HepG2 (cell line): ENCODE results near the gene CNTF. TPM values are rescaled to one million over a fixed set of nuclear protein-coding genes. Genes with fewer than 3 reads are reported as not detected.

Experiments used
- ATAC-seq: fragments of 200-7000 bp; cut with Tn5 transposase; 3 replicates; pipeline ENCODE4 v1.9.1; 2020; ENCODE audit warnings: mild to moderate bottlenecking, moderate library complexity
- BruUV-seq: library from RNA; stranded (reverse); fragments of 400-500 nt; replicated peaks from 2 replicates; lab custom pipeline; 2021; lab: Mats Ljungman, UMichigan
- CTCF ChIA-PET: fragments of 300-600 bp; formaldehyde crosslinking; extraction: SDS; loops from one replicate; lab custom pipeline; 2021; ENCODE audit warnings: low total read pairs, inconsistent platforms, low intra/inter-chr PET ratio; lab: Yijun Ruan, JAX
- POLR2A ChIA-PET: fragments of 350-600 bp; sonication (Branson Sonifier 250); formaldehyde crosslinking; loops from one replicate; lab custom pipeline; 2020; ENCODE audit warnings: antibody characterized with exemption, inconsistent platforms; lab: Yijun Ruan, JAX
- DNase-seq: peaks from one replicate; pipeline ENCODE4 v3.0.0-alpha.2; 2015; ENCODE audit warnings: low spot score
- FAIRE-seq: peaks from 3 replicates; lab custom pipeline; 2011; peaks lifted over from hg19 to GRCh38; lab: Jason Lieb, UNC
- H2AFZ ChIP-seq: one replicate; pipeline ENCODE4 v1.6.1; 2011; ENCODE audit warnings: low read length, inconsistent platforms
- H3K27ac ChIP-seq: fragments of 300-600 bp; 3 replicates; pipeline ENCODE4 v1.8.0; 2011; ENCODE audit warnings: mixed run types, mild to moderate bottlenecking, mixed read lengths, low read length, inconsistent platforms; ENCODE audit not compliant: insufficient read depth; ENCODE audit errors: extremely low read length
- H3K27me3 ChIP-seq, 2 experiments: fragments of 200-600 bp in 1 of 2; 2 replicates in 1 of 2; 3 replicates in 1 of 2; pipeline versions ENCODE4 v1.6.0 to v1.8.0; 2011; ENCODE audit warnings: low read length in 2 of 2, mild to moderate bottlenecking in 2 of 2, moderate library complexity in 2 of 2, inconsistent platforms in 1 of 2; ENCODE audit not compliant: insufficient read depth in 2 of 2, control insufficient read depth in 1 of 2
- H3K36me3 ChIP-seq, 2 experiments: fragments of 200-600 bp in 1 of 2; replicated peaks in 1 of 2; 2 replicates in 1 of 2; 3 replicates in 1 of 2; pipeline versions ENCODE4 v1.5.1 to v1.8.0; 2011; ENCODE audit warnings: low read length in 2 of 2, inconsistent platforms in 1 of 2; ENCODE audit not compliant: insufficient read depth in 2 of 2, control insufficient read depth in 1 of 2
- H3K4me1 ChIP-seq: 2 replicates; pipeline ENCODE4 v1.5.1; 2012; ENCODE audit warnings: low read length, inconsistent platforms; ENCODE audit not compliant: insufficient read depth
- H3K4me2 ChIP-seq: 2 replicates; pipeline ENCODE4 v1.6.0; 2011; ENCODE audit warnings: low read depth, low read length, inconsistent platforms
- H3K4me3 ChIP-seq, 3 experiments: fragments of 200-600 bp in 1 of 3; sonication (generic), shearing (Covaris generic) in 1 of 3; replicated peaks in 1 of 3; 2 replicates each; pipeline ENCODE4 v1.5.1; 2011 to 2016; ENCODE audit warnings: low read length in 3 of 3, inconsistent platforms in 2 of 3, low read depth in 2 of 3, mild to moderate bottlenecking in 2 of 3, control low read depth in 1 of 3, mixed read lengths in 1 of 3; ENCODE audit not compliant: insufficient read depth in 1 of 3
- H3K79me2 ChIP-seq: one replicate; pipeline ENCODE4 v1.6.1; 2011; ENCODE audit warnings: low read length, inconsistent platforms; ENCODE audit not compliant: insufficient read depth
- H3K9ac ChIP-seq: 2 replicates; pipeline ENCODE4 v1.6.0; 2011; ENCODE audit warnings: mild to moderate bottlenecking, low read depth, low read length, inconsistent platforms; ENCODE audit not compliant: insufficient read depth
- H3K9me3 ChIP-seq: 2 replicates; pipeline ENCODE4 v1.5.1; 2012; ENCODE audit warnings: mild to moderate bottlenecking, low read length
- H4K20me1 ChIP-seq: 2 replicates; pipeline ENCODE4 v1.6.0; 2011; ENCODE audit warnings: inconsistent platforms, mild to moderate bottlenecking, low read length, moderate library complexity; ENCODE audit not compliant: insufficient read depth
- AKAP8 ChIP-seq: sonication (generic); formaldehyde crosslinking; IDR thresholded peaks from 2 replicates; pipeline ENCODE4 v1.5.1; 2020; ENCODE audit warnings: mild to moderate bottlenecking, missing genetic modification reagents
- CHCHD3 ChIP-seq: sonication (generic); formaldehyde crosslinking; IDR thresholded peaks from 2 replicates; pipeline ENCODE4 v1.8.0; 2022; ENCODE audit warnings: mild to moderate bottlenecking, missing genetic modification reagents, moderate library complexity
- DPF2 ChIP-seq: sonication (generic); formaldehyde crosslinking; IDR thresholded peaks from 2 replicates; pipeline ENCODE4 v1.4.0; 2020; ENCODE audit warnings: mild to moderate bottlenecking, low read depth, missing genetic modification reagents, borderline replicate concordance
- HDAC1 ChIP-seq: sonication (generic); formaldehyde crosslinking; IDR thresholded peaks from 2 replicates; pipeline ENCODE4 v1.5.1; 2020; ENCODE audit warnings: mild to moderate bottlenecking, missing genetic modification reagents
- NFE2L1 ChIP-seq: sonication (generic); formaldehyde crosslinking; IDR thresholded peaks from 2 replicates; pipeline ENCODE4 v1.4.0; 2020; ENCODE audit warnings: missing genetic modification reagents, mild to moderate bottlenecking, borderline replicate concordance
- NFIC ChIP-seq: IDR thresholded peaks from 2 replicates; pipeline ENCODE4 v1.6.1; 2012; ENCODE audit warnings: mild to moderate bottlenecking, low read length, inconsistent platforms
- RORA ChIP-seq: sonication (generic); formaldehyde crosslinking; IDR thresholded peaks from 2 replicates; pipeline ENCODE4 v1.5.0; 2020; ENCODE audit warnings: mild to moderate bottlenecking, missing genetic modification reagents, moderate library complexity
- SP2 ChIP-seq: sonication (generic); formaldehyde crosslinking; IDR thresholded peaks from 2 replicates; pipeline ENCODE4 v1.5.1; 2020; ENCODE audit warnings: mild to moderate bottlenecking, missing genetic modification reagents
- ZBTB8A ChIP-seq: sonication (generic); formaldehyde crosslinking; IDR thresholded peaks from 2 replicates; pipeline ENCODE4 v1.4.0; 2020; ENCODE audit warnings: mild to moderate bottlenecking, low read depth, missing genetic modification reagents, borderline replicate concordance
- ZMYM3 ChIP-seq: sonication (generic); formaldehyde crosslinking; IDR thresholded peaks from 2 replicates; pipeline ENCODE4 v1.5.1; 2020; ENCODE audit warnings: mild to moderate bottlenecking, missing genetic modification reagents
- ZNF335 ChIP-seq: sonication (generic); formaldehyde crosslinking; IDR thresholded peaks from 2 replicates; pipeline ENCODE4 v1.4.0; 2020; ENCODE audit warnings: missing genetic modification reagents
- in situ Hi-C: cut with HindIII; loops from 2 replicates; pipeline ENCODE4 v1.10.0; 2017; ENCODE audit warnings: low pct_unique_long_range_greater_than_20kb; ENCODE audit not compliant: extremely low pct_ligation_motif_present
- intact Hi-C: fragments of 100-400 bp; cut with micrococcal nuclease; formaldehyde crosslinking; loops from one replicate; pipeline ENCODE4 v1.10.0; 2022; ENCODE audit not compliant: unreplicated experiment
- polyA plus RNA-seq, 8 experiments: library from polyadenylated mRNA; depleted of rRNA in 3 of 8; stranded (reverse) in 7 of 8; unstranded in 1 of 8; fragments of >200 nt; fragmentation: Illumina TruSeq in 4 of 8; extraction: Trizol in 4 of 8; gene quantifications; 2 replicates each; pipeline versions ENCODE4 v1.2.1 to v1.2.3, GENCODE V29; 2011 to 2016; ENCODE audit warnings: low read depth in 4 of 8, missing spikeins in 1 of 8, mixed read lengths in 1 of 8; ENCODE audit not compliant: insufficient read depth in 1 of 8
- total RNA-seq, 5 experiments: library from RNA; depleted of rRNA; stranded (reverse); fragments of >200 nt; fragmentation: Illumina TruSeq; extraction: Trizol; gene quantifications; 2 replicates each; pipeline ENCODE4 v1.2.3, GENCODE V29; 2016; ENCODE audit warnings: low read depth in 1 of 5
- TF ChIP-seq, protein P1 (sequence below): sonication (generic); formaldehyde crosslinking; IDR thresholded peaks from 2 replicates; pipeline ENCODE4 v1.4.0; 2020; ENCODE audit warnings: missing genetic modification reagents, borderline replicate concordance
- TF ChIP-seq, protein P2 (sequence below): sonication (generic); formaldehyde crosslinking; IDR thresholded peaks from 2 replicates; pipeline ENCODE4 v1.5.0; 2020; ENCODE audit warnings: mild to moderate bottlenecking, missing genetic modification reagents, borderline replicate concordance
- TF ChIP-seq, protein P3 (sequence below): sonication (generic); formaldehyde crosslinking; IDR thresholded peaks from 2 replicates; pipeline ENCODE4 v1.4.0; 2020; ENCODE audit warnings: missing genetic modification reagents
- TF ChIP-seq, protein P4 (sequence below): sonication (generic); formaldehyde crosslinking; IDR thresholded peaks from 2 replicates; pipeline ENCODE4 v1.8.1; 2023; ENCODE audit warnings: mild to moderate bottlenecking, missing genetic modification reagents

The CNTF gene
- total and polyA plus RNA-seq, 2 of the 13 experiments (the other 11 are each of a cell fraction or from before 2014, with no cell fraction given): 0.51 to 2.3 TPM

DNA sequence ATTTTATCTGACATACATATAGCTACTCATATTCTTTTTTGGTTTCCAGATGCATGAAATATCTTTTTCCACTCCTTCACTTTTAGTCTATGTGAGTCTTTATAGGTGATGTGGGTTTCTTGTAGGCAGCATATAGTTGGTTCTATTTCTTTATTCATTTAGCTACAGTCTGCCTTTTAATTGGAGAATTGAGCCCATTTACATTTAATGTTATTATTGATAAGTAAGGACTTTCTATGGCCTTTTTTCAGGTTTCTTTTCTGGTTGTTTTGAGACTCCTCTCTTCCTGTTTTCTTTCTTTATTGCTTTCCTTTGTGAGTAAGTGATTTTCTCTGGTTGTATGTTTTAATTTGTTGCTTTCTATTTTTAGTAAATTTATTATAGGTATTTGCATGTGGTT, 27.2 kb downstream of the CNTF start:
- no peak overlapping the region for H3K27ac ChIP-seq
- H3K27me3 ChIP-seq: no peaks in the 10 kb centered on the region
- no peak for FAIRE-seq
- peaks cover 7% of the 10 kb centered on the region; the same call in 1 of the 2 replicates for H3K4me1 ChIP-seq
- no peaks in the 10 kb centered on the region for H3K36me3 ChIP-seq
- DNase-seq: no peak
- no TSS peak for BruUV-seq
- no peak overlapping the region for H3K4me2 ChIP-seq
- CTCF ChIA-PET: no interaction called here
- H3K4me3 ChIP-seq: no peak overlapping the region
- peaks cover 16% of the 10 kb centered on the region; the same call in 1 of the 2 replicates for H3K9me3 ChIP-seq
- H3K79me2 ChIP-seq: no peaks in the 10 kb centered on the region
- intact Hi-C loops: loop anchor here (10.0 kb wide), 1 partner anchor 485 kb away; no protein-coding TSS in a partner anchor
- in situ Hi-C loops: loop anchor here (5.0 to 10.0 kb wide), 2 partner anchors 138 to 255 kb away; no protein-coding TSS in a partner anchor
- no peak for ATAC-seq
- H3K9ac ChIP-seq: no peak overlapping the region
- POLR2A ChIA-PET: no interaction called here
- no peak overlapping the region for H2AFZ ChIP-seq
- no peaks in the 10 kb centered on the region for H4K20me1 ChIP-seq
- no peak for TF ChIP-seq ZMYM3
- TF ChIP-seq CHCHD3 (CRISPR knock-in tag): no peak
- TF ChIP-seq ZNF335 (CRISPR knock-in tag): no peak
- no peak for TF ChIP-seq DPF2 (CRISPR knock-in tag)
- TF ChIP-seq, protein P1, sequence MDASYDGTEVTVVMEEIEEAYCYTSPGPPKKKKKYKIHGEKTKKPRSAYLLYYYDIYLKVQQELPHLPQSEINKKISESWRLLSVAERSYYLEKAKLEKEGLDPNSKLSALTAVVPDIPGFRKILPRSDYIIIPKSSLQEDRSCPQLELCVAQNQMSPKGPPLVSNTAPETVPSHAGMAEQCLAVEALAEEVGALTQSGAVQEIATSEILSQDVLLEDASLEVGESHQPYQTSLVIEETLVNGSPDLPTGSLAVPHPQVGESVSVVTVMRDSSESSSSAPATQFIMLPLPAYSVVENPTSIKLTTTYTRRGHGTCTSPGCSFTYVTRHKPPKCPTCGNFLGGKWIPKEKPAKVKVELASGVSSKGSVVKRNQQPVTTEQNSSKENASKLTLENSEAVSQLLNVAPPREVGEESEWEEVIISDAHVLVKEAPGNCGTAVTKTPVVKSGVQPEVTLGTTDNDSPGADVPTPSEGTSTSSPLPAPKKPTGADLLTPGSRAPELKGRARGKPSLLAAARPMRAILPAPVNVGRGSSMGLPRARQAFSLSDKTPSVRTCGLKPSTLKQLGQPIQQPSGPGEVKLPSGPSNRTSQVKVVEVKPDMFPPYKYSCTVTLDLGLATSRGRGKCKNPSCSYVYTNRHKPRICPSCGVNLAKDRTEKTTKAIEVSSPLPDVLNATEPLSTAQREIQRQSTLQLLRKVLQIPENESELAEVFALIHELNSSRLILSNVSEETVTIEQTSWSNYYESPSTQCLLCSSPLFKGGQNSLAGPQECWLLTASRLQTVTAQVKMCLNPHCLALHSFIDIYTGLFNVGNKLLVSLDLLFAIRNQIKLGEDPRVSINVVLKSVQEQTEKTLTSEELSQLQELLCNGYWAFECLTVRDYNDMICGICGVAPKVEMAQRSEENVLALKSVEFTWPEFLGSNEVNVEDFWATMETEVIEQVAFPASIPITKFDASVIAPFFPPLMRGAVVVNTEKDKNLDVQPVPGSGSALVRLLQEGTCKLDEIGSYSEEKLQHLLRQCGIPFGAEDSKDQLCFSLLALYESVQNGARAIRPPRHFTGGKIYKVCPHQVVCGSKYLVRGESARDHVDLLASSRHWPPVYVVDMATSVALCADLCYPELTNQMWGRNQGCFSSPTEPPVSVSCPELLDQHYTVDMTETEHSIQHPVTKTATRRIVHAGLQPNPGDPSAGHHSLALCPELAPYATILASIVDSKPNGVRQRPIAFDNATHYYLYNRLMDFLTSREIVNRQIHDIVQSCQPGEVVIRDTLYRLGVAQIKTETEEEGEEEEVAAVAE (CRISPR knock-in tag): no peak
- TF ChIP-seq NFE2L1 (CRISPR knock-in tag): no peak
- no peak for TF ChIP-seq ZBTB8A (CRISPR knock-in tag)
- no peak for TF ChIP-seq AKAP8
- TF ChIP-seq, protein P2, sequence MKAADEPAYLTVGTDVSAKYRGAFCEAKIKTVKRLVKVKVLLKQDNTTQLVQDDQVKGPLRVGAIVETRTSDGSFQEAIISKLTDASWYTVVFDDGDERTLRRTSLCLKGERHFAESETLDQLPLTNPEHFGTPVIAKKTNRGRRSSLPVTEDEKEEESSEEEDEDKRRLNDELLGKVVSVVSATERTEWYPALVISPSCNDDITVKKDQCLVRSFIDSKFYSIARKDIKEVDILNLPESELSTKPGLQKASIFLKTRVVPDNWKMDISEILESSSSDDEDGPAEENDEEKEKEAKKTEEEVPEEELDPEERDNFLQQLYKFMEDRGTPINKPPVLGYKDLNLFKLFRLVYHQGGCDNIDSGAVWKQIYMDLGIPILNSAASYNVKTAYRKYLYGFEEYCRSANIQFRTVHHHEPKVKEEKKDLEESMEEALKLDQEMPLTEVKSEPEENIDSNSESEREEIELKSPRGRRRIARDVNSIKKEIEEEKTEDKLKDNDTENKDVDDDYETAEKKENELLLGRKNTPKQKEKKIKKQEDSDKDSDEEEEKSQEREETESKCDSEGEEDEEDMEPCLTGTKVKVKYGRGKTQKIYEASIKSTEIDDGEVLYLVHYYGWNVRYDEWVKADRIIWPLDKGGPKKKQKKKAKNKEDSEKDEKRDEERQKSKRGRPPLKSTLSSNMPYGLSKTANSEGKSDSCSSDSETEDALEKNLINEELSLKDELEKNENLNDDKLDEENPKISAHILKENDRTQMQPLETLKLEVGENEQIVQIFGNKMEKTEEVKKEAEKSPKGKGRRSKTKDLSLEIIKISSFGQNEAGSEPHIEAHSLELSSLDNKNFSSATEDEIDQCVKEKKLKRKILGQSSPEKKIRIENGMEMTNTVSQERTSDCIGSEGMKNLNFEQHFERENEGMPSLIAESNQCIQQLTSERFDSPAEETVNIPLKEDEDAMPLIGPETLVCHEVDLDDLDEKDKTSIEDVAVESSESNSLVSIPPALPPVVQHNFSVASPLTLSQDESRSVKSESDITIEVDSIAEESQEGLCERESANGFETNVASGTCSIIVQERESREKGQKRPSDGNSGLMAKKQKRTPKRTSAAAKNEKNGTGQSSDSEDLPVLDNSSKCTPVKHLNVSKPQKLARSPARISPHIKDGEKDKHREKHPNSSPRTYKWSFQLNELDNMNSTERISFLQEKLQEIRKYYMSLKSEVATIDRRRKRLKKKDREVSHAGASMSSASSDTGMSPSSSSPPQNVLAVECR (CRISPR knock-in tag): no peak
- no peak for TF ChIP-seq HDAC1 (CRISPR knock-in tag)
- TF ChIP-seq SP2 (CRISPR knock-in tag): no peak
- no peak for TF ChIP-seq RORA (CRISPR knock-in tag)
- TF ChIP-seq, protein P3, sequence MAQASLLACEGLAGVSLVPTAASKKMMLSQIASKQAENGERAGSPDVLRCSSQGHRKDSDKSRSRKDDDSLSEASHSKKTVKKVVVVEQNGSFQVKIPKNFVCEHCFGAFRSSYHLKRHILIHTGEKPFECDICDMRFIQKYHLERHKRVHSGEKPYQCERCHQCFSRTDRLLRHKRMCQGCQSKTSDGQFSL (CRISPR knock-in tag): no peak
- no peak for TF ChIP-seq NFIC
- TF ChIP-seq, protein P4, sequence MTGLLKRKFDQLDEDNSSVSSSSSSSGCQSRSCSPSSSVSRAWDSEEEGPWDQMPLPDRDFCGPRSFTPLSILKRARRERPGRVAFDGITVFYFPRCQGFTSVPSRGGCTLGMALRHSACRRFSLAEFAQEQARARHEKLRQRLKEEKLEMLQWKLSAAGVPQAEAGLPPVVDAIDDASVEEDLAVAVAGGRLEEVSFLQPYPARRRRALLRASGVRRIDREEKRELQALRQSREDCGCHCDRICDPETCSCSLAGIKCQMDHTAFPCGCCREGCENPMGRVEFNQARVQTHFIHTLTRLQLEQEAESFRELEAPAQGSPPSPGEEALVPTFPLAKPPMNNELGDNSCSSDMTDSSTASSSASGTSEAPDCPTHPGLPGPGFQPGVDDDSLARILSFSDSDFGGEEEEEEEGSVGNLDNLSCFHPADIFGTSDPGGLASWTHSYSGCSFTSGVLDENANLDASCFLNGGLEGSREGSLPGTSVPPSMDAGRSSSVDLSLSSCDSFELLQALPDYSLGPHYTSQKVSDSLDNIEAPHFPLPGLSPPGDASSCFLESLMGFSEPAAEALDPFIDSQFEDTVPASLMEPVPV (CRISPR knock-in tag): no peak
